CD4-positive, alpha-beta T cell treated with Interleukin-17A for 4 hours (primary cell): Measurements from ENCODE around the gene SDR9C7.
"Not testable (repeated sequence)": the region's sequence is repeated elsewhere in the genome, so short reads cannot be mapped to it uniquely, and the experiment has no call there.

Experiments used
- DNase-seq: peaks from one replicate; pipeline ENCODE4 v3.0.0-alpha.2; 2020; ENCODE audit warnings: mixed read lengths

SDR9C7 gene

DNA sequence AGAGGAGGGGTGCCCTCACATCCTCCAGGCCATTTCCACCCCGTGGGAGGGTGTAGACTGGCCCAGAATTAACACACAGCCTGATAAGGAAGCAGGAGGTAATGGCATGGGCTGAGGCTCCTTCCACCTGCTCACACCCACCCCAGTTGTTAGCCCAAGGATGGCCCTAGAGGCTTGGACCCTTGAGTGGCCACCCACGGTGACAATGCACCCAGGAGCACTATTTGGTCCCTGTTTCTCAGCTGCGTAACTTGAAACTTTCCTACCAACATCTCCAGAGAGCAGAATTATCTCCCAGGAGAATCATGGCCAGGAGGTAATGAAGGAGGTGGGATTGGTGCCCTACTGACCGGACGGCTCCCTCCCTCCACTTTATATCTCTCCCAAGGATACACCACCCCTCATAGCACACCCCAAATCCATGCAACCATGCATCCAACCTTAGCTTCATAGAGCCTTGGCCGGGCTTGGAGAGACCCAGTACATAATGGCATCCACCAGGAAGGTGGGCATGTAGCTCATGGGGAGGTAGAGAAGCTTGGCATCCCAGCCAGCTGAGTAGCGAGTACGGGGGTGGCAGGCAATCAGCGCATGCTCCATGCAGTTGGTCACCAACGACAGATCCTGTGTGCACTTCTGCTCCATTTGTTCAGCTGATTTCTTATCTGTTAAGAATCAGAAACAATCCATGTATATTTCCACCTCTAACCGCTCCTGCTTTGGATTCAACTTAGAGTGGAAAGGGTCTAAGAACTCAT, 17.6 kb upstream of the SDR9C7 start:
- no peak for DNase-seq

DNA sequence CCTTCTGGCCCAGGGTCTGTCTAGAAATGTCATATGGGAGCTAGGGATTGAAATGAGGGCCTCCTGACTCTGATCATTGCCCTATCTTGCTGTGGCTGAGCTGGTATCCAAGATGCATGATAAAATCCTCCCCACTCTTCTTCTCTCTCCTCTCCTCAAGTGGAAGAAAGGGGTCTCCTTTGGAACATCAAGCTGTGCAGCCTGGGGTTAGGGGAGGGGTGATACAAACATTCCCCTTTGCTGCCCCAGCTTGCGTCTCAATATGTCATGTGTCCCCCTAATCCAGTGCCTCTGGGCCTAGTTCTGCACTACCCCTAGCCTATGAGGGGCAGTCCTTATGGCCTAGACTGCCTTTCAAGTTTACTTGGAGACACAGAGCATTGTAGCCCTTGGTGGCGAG, 14.7 kb upstream of the SDR9C7 start:
- no peak for DNase-seq

GRCh38 chr12:56948457-56948777, 14.2 kb upstream of the SDR9C7 start:
- no peak for DNase-seq

DNA sequence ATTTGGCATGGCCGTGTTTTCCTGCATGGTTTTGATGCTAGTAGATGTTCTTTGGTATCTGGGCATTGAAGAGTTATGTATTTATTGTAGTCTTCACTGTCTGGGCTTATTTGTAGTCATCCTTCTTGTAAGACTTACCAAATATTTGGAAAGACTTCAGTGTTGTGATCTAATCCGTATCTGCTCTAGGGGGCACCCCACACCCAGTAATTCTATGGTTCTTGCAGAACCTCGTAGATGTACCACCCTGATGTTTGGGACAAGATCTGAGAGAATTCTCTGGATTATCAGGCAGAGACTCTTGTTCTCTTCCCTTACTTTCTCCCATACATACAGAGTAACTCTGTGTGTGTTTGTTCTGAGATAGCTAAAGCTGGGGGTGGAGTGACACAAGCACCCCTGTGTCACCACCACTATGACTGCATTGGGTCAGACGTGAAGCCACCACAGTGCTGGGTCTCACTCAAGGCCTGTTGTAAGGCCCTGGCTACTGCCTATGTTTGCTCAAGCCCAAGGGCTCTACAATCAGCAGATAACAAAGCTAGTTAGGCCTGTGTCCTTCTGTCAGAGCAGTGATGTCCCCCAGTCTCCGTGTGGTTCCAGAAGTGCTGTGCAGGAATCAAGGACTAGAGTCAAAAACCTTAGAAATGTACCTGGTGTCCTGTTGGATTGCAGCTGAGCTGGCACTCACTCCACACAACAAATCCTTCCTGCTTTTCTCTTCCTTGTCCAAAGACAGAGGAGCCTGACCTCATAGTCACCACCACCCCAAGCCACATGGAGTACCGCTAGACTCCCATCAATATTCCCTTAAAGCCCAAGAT, 13.6 kb upstream of the SDR9C7 start:
- no peak for DNase-seq

GRCh38 chr12:56943878-56944277, 9.7 kb upstream of the SDR9C7 start:
- DNase-seq, result no peak

DNA sequence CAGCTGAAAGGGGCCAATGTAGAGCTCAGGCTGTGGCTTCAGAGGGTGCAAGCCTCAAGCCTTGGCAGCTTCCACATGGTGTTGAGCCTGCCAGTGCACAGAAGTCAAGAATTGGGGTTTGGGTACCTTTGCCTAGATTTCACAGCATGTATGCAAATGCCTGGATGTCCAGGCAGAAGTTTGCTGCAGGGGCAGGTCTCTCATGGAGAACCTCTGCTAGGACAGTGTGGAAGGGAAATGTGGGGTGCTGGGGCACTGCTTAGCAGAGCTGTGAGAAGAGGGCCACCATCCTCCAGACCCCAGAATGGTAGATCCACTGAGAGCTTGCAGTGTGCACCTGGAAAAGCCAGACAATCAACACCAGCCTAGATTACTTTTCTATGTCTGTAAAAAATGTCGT, 9.2 kb upstream of the SDR9C7 start:
- DNase-seq, result not testable (repeated sequence)

DNA sequence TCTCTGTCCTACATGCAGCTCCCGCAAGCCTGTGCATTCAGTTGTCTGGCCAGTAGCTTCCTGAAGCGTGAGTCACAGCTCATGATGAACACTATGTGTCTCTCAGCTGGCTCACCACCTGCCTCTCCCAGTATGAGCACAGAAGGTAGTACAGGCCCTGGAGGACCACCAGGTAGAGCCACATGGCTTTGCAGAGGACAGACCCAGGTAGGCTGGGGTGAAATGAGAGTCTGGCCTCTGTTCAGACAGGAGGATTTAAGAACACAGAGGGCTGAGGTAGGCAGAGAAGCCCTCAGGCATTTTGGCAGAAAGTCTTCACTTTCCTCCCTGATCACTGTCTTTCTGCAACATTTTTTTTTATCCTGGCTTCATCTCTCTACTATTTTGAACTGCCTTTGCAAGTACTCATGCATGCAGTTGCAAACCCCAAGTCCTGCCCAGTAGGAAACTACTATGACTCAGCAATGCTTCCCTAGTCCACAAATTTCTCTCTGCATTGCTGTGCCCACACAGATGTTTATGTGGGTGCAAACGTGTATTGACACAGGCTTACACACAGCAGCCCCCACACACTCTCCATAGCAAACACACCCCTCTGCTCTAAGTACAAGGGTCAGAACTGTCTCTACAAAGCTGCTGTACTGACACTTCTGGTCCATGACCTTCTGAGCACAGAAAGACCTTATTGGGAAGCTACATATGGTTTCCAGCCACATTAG, 7.2 kb upstream of the SDR9C7 start:
- DNase-seq, result no peak

GRCh38 chr12:56940942-56941298, 6.7 kb upstream of the SDR9C7 start:
- not testable (repeated sequence) for DNase-seq

DNA sequence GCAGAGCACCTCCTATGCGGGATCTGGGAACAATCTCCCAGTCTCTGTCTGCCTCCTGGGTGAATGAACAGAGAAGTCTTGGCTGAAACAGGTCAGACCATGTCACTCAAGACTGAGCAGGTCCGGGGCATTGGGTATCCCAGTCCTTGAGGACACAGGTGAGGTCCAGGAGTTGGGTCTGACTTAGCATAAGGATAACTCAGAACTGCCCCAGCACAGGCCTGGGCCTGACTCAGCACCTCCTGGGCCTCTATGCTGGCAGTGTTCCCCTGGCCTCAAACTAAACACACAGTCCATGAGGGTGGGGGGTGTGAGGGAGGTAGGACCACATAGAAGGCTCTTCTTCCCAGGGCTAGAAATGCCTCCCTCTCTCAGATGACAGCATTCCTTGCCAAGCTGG, 1.5 kb upstream of the SDR9C7 start:
- DNase-seq, result no peak

DNA sequence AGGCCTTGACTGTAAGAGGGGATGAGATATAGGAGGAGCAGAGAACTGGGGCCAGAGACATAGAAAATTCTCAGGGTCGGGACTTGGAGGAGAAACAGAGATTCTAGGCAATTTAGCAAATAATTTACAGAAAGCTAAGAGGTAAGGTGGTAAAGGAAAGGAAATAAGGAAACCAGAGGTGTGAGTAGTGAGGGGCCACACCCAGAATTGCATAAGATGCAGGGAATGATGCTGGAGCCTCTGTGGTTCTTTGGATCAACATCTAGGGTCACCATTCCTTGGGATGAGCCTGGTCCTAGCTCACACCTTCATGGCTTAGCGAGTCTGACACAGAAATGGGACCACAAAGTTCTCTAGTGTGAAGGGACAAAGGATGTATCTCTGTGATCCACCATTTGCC, 949 bp upstream of the SDR9C7 start:
- DNase-seq, result no peak

- DNase-seq, result no peak
Measured at GRCh38 chr12:56932867-56933266, 1.3 kb downstream of the SDR9C7 start.

DNA sequence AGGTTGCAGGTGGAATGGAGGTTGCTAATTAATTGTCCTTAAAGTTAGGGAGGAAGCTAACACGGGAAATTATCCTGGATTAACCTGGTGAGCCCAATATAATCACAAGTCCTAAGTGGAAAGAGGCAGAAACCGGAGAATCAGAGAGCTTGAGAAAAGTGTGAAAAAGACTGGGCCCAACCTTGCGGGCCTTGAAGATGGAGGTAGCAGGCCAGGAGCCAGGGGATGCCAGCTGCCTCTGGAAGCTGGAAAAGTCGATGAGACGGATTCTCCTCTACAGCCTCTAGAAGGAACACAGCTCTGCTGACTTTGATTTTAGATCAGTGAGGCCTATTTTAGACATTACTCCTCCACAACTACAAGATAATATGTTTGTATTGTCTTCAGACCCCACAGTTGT, 2.1 kb downstream of the SDR9C7 start:
- no peak for DNase-seq

DNA sequence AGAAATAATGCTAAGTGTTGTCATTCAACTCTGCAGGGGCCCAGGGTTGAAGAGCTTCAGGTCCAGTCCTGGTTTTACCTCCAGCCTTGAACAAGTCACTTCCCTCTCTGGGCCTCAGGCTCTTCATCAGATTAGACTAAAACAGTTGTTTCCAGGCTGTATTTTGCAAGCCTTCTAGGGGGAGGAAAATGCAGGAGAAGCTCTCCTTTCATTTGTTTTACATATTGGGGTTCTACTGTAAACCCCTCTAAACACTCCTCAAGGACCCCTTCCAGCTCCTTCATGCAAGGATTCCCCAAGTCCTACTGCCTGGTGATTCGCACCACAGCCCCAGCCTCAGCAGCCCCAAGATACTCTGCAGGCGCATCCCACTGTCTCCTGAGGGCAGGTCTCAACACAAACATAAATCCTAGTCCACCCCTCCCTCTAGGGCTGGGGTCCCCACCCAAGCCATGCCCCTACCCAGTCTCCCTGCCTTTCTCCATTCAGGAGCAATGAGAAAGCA, 2.7 kb downstream of the SDR9C7 start:
- DNase-seq, result no peak

- no peak for DNase-seq
Measured at GRCh38 chr12:56930241-56930640, 4.0 kb downstream of the SDR9C7 start.

DNA sequence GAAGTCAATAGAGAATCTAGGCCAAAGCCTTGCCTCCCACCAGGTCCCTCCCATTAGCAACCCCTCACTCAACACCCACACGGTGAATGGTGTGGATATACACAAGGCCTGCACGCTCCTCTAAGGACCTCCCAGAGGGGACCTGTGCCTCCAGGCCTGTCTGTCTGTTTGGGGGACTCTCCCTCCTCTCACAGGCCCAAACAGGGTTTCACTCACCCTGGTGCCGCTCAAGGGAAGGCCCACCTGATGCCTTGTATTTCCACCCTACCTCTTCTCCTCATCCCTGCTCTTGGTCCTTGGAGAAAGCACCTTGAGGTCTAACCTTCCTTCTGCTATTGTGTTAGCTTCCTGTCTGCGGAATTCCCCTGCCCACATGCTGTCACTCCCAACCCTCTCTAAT, 4.4 kb downstream of the SDR9C7 start:
- no peak for DNase-seq

DNA sequence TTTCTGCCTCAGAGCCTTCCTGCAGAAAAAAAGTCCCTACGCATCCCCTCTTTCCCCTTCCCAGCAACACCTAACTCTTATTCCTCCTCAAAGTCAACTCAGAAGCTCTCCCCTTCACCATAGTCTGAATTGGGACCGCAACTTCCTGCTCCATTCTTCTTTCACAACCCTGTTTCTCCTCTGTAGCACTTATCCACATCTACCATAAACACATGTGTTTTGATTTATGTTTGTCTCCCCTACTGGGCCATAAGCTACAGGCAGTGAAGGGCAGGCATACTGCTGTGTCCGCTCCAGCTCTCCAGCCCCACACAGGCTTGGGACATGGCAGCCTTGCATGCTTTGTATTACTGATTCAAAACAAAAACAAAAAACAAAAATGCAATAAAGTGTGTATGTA, 5.9 kb downstream of the SDR9C7 start:
- no peak for DNase-seq

- DNase-seq, result no peak
Measured at GRCh38 chr12:56927281-56927680, 6.9 kb downstream of the SDR9C7 start.

DNA sequence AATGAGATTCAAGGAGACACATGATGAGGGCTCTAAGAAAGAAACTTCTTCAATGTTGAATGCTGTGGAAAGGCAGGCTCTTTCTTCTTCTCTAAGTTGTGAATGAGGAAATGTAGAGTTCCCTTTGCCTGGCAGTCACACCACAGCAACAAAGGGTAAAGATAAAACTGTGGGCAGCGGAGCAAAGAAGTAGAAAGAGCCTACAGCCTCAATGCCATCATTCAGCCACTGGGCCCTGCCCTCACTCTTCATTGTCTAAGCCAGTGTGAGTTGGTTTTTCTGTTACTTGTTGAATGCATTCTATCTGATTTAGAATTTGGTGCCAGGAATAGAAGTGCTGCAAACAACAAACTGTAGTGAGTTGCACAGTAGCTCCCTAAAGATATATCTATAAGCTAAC, 12.2 kb downstream of the SDR9C7 start:
- DNase-seq, result no peak

DNA sequence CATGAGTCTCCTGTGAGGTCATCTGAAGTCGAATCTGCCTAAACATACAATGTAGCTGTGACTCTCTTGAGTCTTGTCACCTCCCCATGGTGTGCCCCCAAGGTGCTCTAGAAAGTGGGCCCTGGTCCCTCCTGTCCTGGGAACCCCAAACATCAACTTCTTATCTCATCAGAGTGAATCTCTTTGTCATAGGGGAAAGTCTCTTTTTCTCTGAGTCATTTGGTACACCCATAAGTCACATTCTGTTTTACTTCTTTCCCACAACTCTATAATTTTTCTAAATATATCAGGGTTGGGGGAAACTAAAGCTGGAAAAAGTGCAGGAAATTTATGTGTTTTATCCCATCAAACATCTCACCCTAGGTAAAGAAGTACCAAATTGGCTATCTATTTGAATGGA, 12.9 kb downstream of the SDR9C7 start:
- DNase-seq, result no peak

DNA sequence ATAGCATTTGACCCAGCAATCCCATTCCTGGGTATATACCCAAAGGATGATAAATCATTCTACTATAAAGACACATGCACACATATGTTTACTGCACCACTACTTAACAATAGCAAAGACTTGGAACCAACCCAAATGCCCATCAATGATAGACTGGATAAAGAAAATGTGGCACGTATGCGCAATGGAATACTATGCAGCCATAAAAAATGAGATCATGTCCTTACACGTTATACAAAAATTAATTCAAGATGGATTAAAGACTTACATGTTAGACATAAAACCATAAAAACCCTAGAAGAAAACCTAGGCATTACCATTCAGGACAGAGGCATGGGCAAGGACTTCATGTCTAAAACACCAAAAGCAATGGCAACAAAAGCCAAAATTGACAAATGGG, 16.1 kb downstream of the SDR9C7 start:
- DNase-seq, result not testable (repeated sequence)

GRCh38 chr12:56916996-56917333, 17.2 kb downstream of the SDR9C7 start:
- DNase-seq, result no peak

DNA sequence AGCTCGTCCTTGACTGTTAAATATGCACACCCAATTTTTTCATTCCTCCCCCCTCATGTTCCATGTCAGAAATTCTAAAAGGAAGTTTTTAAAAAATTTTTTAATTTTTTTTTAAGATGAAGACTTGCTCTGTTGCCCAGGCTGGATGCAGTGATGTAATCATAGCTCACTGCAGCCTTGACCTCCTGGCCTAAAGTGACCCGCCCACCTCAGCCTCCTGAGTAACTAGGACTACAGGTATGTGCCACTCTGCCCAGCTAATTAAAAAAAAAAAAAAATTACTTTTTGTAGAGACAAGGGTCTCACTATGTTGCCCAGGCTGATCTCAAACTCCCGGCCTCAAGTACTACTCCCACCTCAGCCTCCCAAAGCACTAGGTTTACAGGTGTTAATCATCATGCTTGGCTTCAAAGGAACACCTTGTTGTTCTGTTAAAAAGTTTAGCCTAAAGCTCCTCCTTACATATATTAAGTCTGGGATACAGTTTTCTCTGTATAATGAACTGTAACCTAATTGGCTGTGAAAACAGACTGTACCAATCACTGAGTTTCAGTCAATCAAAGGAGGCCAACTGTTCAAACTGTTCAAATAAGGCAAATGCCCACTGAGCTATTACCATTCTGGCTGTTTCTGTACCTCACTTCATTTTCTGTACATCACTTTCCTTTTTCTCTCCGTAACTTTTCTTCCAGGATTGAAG, 17.8 kb downstream of the SDR9C7 start:
- no peak for DNase-seq

GRCh38 chr12:56914724-56915123, 19.5 kb downstream of the SDR9C7 start:
- DNase-seq, result no peak
